NCI-H1436 (cell line): ENCODE measurements around the gene SUPT3H.

ENCODE experiments used
- DNase-seq: peaks from one replicate; lab custom pipeline; 2025; lab: John Stamatoyannopoulos, UW

Gene SUPT3H

GRCh38 chr6:45256697-45257695, 120.7 kb downstream of the SUPT3H start:
- DNase-seq, result no peak

GRCh38 chr6:45255434-45255833, 122.3 kb downstream of the SUPT3H start:
- no peak for DNase-seq

GRCh38 chr6:45254253-45254652, 123.5 kb downstream of the SUPT3H start:
- DNase-seq, result no peak

GRCh38 chr6:45253453-45253852, 124.3 kb downstream of the SUPT3H start:
- DNase-seq, result no peak

GRCh38 chr6:45231660-45232059, 146.1 kb downstream of the SUPT3H start:
- no peak for DNase-seq

- no peak for DNase-seq
These were observed 148.3 kb downstream of the SUPT3H start for GRCh38 chr6:45229416-45229815.

- no peak for DNase-seq
These were observed 151.7 kb downstream of the SUPT3H start for GRCh38 chr6:45226081-45226480.

GRCh38 chr6:45222380-45222779, 155.4 kb downstream of the SUPT3H start:
- DNase-seq, result no peak

GRCh38 chr6:45215759-45216158, 162.0 kb downstream of the SUPT3H start:
- no peak for DNase-seq

GRCh38 chr6:45212976-45213375, 164.8 kb downstream of the SUPT3H start:
- no peak for DNase-seq

- no peak for DNase-seq
These were observed 168.0 kb downstream of the SUPT3H start for GRCh38 chr6:45209762-45210161.

- no peak for DNase-seq
These were observed 170.8 kb downstream of the SUPT3H start for GRCh38 chr6:45206793-45207492.

GRCh38 chr6:45201484-45201883, 176.2 kb downstream of the SUPT3H start:
- DNase-seq, result no peak

GRCh38 chr6:45200510-45200909, 177.2 kb downstream of the SUPT3H start:
- no peak for DNase-seq

GRCh38 chr6:45199554-45199953, 178.2 kb downstream of the SUPT3H start:
- no peak for DNase-seq

GRCh38 chr6:45196121-45196520, 181.6 kb downstream of the SUPT3H start:
- no peak for DNase-seq

- no peak for DNase-seq
These were observed 182.6 kb downstream of the SUPT3H start for GRCh38 chr6:45195137-45195536.

GRCh38 chr6:45192556-45192955, 185.2 kb downstream of the SUPT3H start:
- DNase-seq, result no peak

- no peak for DNase-seq
These were observed 186.3 kb downstream of the SUPT3H start for GRCh38 chr6:45191414-45191813.

GRCh38 chr6:45187836-45188235, 189.9 kb downstream of the SUPT3H start:
- no peak for DNase-seq

- no peak for DNase-seq
These were observed 192.1 kb downstream of the SUPT3H start for GRCh38 chr6:45185403-45186251.

- no peak for DNase-seq
These were observed 192.8 kb downstream of the SUPT3H start for GRCh38 chr6:45184937-45185336.
